Endothelial cell of umbilical vein (primary cell): ENCODE data around the gene GATA6. TPM values are rescaled to one million over a fixed set of nuclear protein-coding genes. Genes with fewer than 3 reads are reported as not detected.

Experiments
- BruUV-seq: library from RNA; stranded (reverse); fragments of 400-500 nt; replicated peaks from 2 replicates; lab custom pipeline; 2021; lab: Mats Ljungman, UMichigan
- CTCF ChIA-PET: fragments of 300-600, 350-600 bp; sonication (Branson Sonifier 250); formaldehyde crosslinking; loops from one replicate; lab custom pipeline; 2021; ENCODE audit warnings: antibody characterized with exemption, inconsistent platforms; lab: Charles Lee
- POLR2A ChIA-PET: fragments of 300-600, 350-600 bp; sonication (Branson Sonifier 250); formaldehyde crosslinking; loops from one replicate; lab custom pipeline; 2021; ENCODE audit warnings: antibody characterized with exemption, inconsistent platforms; lab: Charles Lee
- DNase-seq: peaks from one replicate; pipeline ENCODE4 v3.0.0-alpha.2; 2011; ENCODE audit warnings: low read depth, low spot score
- FAIRE-seq: peaks from 2 replicates; lab custom pipeline; 2011; peaks lifted over from hg19 to GRCh38; lab: Jason Lieb, UNC
- H2AFZ ChIP-seq: 2 replicates; pipeline ENCODE4 v1.6.0; 2012; ENCODE audit warnings: low read depth, low read length, control low read depth, inconsistent platforms
- H3K27ac ChIP-seq: 2 replicates; pipeline ENCODE4 v1.5.1; 2011; ENCODE audit warnings: low read depth, mild to moderate bottlenecking, control low read depth, low read length, moderate library complexity; ENCODE audit not compliant: insufficient read depth
- H3K27me3 ChIP-seq, 2 experiments: 2 replicates each; pipeline versions ENCODE4 v1.6.0 to v1.6.1; 2011; ENCODE audit warnings: low read length in 2 of 2, mixed read lengths in 1 of 2; ENCODE audit not compliant: control insufficient read depth in 2 of 2, insufficient read depth in 2 of 2
- H3K36me3 ChIP-seq, 2 experiments: 2 replicates in 1 of 2; 3 replicates in 1 of 2; pipeline ENCODE4 v1.5.1; 2011; ENCODE audit warnings: low read length in 2 of 2, mild to moderate bottlenecking in 1 of 2, moderate library complexity in 1 of 2; ENCODE audit not compliant: control insufficient read depth in 2 of 2, insufficient read depth in 2 of 2; ENCODE audit errors: extremely low read depth in 1 of 2
- H3K4me1 ChIP-seq: 3 replicates; pipeline ENCODE4 v1.5.1; 2011; ENCODE audit warnings: mild to moderate bottlenecking, low read length; ENCODE audit not compliant: control insufficient read depth, insufficient read depth; ENCODE audit errors: extremely low read depth
- H3K4me2 ChIP-seq: 2 replicates; pipeline ENCODE4 v1.6.1; 2011; ENCODE audit warnings: low read length, control low read depth, mixed read lengths; ENCODE audit not compliant: insufficient read depth
- H3K4me3 ChIP-seq, 3 experiments: fragments of 200-600 bp in 1 of 3; sonication (generic), shearing (Covaris generic) in 1 of 3; replicated peaks in 1 of 3; 2 replicates each; pipeline ENCODE4 v1.5.1; 2011 to 2016; ENCODE audit warnings: control low read depth in 3 of 3, low read length in 3 of 3, mild to moderate bottlenecking in 2 of 3, inconsistent platforms in 1 of 3, low read depth in 1 of 3, moderate library complexity in 1 of 3; ENCODE audit not compliant: insufficient read depth in 1 of 3
- H3K79me2 ChIP-seq: 2 replicates; pipeline ENCODE4 v1.6.0; 2012; ENCODE audit warnings: low read length, inconsistent platforms; ENCODE audit not compliant: control insufficient read depth, insufficient read depth
- H3K9ac ChIP-seq: replicated peaks from 2 replicates; pipeline ENCODE3; 2011; ENCODE audit warnings: low read length, control low read depth; ENCODE audit not compliant: insufficient read depth; ENCODE audit errors: extremely low read depth
- H3K9me1 ChIP-seq: replicated peaks from 3 replicates; pipeline ENCODE4 v1.6.0; 2011; ENCODE audit warnings: mild to moderate bottlenecking, low read length; ENCODE audit not compliant: control insufficient read depth, insufficient read depth; ENCODE audit errors: extremely low read depth
- H3K9me3 ChIP-seq: replicated peaks from 2 replicates; pipeline ENCODE4 v1.5.1; 2012; ENCODE audit warnings: low read length, inconsistent platforms; ENCODE audit not compliant: control insufficient read depth, insufficient read depth
- H4K20me1 ChIP-seq: replicated peaks from 2 replicates; pipeline ENCODE3; 2011; ENCODE audit warnings: mild to moderate bottlenecking, low read length; ENCODE audit not compliant: control insufficient read depth, insufficient read depth; ENCODE audit errors: extremely low read depth
- CTCF ChIP-seq, 2 donors: IDR thresholded peaks; 1 replicate in 1 of 2; 2 replicates in 1 of 2; pipeline ENCODE4 v1.5.1; 2011; ENCODE audit warnings: low read length in 2 of 2, mild to moderate bottlenecking in 2 of 2, moderate library complexity in 2 of 2, control low read depth in 1 of 2, inconsistent platforms in 1 of 2, low read depth in 1 of 2; ENCODE audit not compliant: insufficient read depth in 1 of 2; ENCODE audit errors: extremely low read depth in 1 of 2
- EZH2 ChIP-seq: IDR thresholded peaks from 2 replicates; pipeline ENCODE4 v1.6.1; 2012; ENCODE audit warnings: borderline replicate concordance, low read depth, mild to moderate bottlenecking, moderate library complexity, low read length, inconsistent platforms; ENCODE audit not compliant: severe bottlenecking
- JUN ChIP-seq: IDR thresholded peaks from 2 replicates; pipeline ENCODE4 v1.6.1; 2011; ENCODE audit warnings: borderline replicate concordance, low read depth; ENCODE audit not compliant: insufficient read length, insufficient read depth
- MAX ChIP-seq: IDR thresholded peaks from 2 replicates; pipeline ENCODE4 v1.6.1; 2011; ENCODE audit not compliant: insufficient read depth, insufficient read length
- MYC ChIP-seq: IDR thresholded peaks from one replicate; pipeline ENCODE4 v1.6.1; 2011; ENCODE audit warnings: mild to moderate bottlenecking, low read depth, low read length
- POLR2A ChIP-seq: IDR thresholded peaks from 2 replicates; pipeline ENCODE4 v1.6.1; 2012; ENCODE audit warnings: low read depth, mild to moderate bottlenecking, control low read depth, low read length
- dilution Hi-C: fragments of 300-500 bp; cut with MboI; formaldehyde crosslinking; loops from one replicate; pipeline ENCODE4 v1.15.0; 2019; ENCODE audit warnings: low sequenced_read_pairs; ENCODE audit not compliant: extremely low pct_ligation_motif_present
- intact Hi-C: fragments of 100-400 bp; cut with micrococcal nuclease; formaldehyde crosslinking; loops from one replicate; pipeline ENCODE4 v1.10.0; 2022
- polyA plus RNA-seq, 4 experiments: library from polyadenylated mRNA; depleted of rRNA in 3 of 4; stranded (reverse) in 3 of 4; unstranded in 1 of 4; fragments of >200 nt; gene quantifications; 2 replicates each; pipeline versions ENCODE4 v1.2.1 to v1.2.3, GENCODE V29; 2011 to 2012; ENCODE audit warnings: missing spikeins in 1 of 4
- total RNA-seq: library from RNA; stranded (reverse); gene quantifications from 2 replicates; pipeline ENCODE4 v1.2.3, GENCODE V29; 2021

Gene GATA6
- total and polyA plus RNA-seq, 2 donors (not counting 3 experiments of a cell fraction or from before 2014, with no cell fraction given) = 4.1 to 14.6 TPM

GRCh38 chr18:22197668-22198067 lies 28.3 kb downstream of the GATA6 start:
- H3K4me1 ChIP-seq = peaks cover 28% of the 10 kb centered on the region
- FAIRE-seq (peak; percentile 38), DNase-seq (peak; percentile 78)
- peaks cover 49% of the 10 kb centered on the region for H3K79me2 ChIP-seq
- H3K4me3 ChIP-seq = no peak overlapping the region
- ChIA-PET CTCF (interaction anchor here (0.9 to 3.2 kb wide), 4 partner anchors 9 to 18 kb away, joined by 3 to 7 read pairs (median 3); no protein-coding TSS in a partner anchor), POLR2A (no interaction called here)
- no peak overlapping the region for H3K4me2 ChIP-seq
- H2AFZ ChIP-seq = no peak overlapping the region
- dilution Hi-C loops = loop anchor here (25.0 kb wide), 1 partner anchor 240 kb away; no protein-coding TSS in a partner anchor
- H3K9me1 ChIP-seq = no peaks in the 10 kb centered on the region
- no peak overlapping the region for H3K9ac ChIP-seq
- H3K27ac ChIP-seq = no peak overlapping the region
- no peaks in the 10 kb centered on the region for H4K20me1 ChIP-seq
- intact Hi-C loops = no loop called here
- no peaks in the 10 kb centered on the region for H3K27me3 ChIP-seq
- H3K36me3 ChIP-seq = peaks cover 2 to 13% of the 10 kb centered on the region in 2 experiments
- no peak for TF ChIP-seq MAX
- no peak for TF ChIP-seq MYC
- no peaks in the 10 kb centered on the region for H3K9me3 ChIP-seq
- no TSS peak for BruUV-seq

GRCh38 chr18:22198163-22198562 lies 28.8 kb downstream of the GATA6 start:
- no peak for FAIRE-seq
- H3K79me2 ChIP-seq = peaks cover 44% of the 10 kb centered on the region
- H3K27ac ChIP-seq = no peak overlapping the region
- H3K36me3 ChIP-seq = peaks cover 2 to 13% of the 10 kb centered on the region in 2 experiments
- no peak overlapping the region for H3K9ac ChIP-seq
- no peak overlapping the region for H3K4me2 ChIP-seq
- no peaks in the 10 kb centered on the region for H4K20me1 ChIP-seq
- no peak overlapping the region for H3K4me3 ChIP-seq
- intact Hi-C loops = no loop called here
- POLR2A ChIA-PET = no interaction called here
- dilution Hi-C loops = loop anchor here (25.0 kb wide), 1 partner anchor 239 kb away; no protein-coding TSS in a partner anchor
- H3K9me3 ChIP-seq = no peaks in the 10 kb centered on the region
- H3K9me1 ChIP-seq = no peaks in the 10 kb centered on the region
- CTCF ChIA-PET = interaction anchor here (1.0 to 1.2 kb wide), 2 partner anchors 17 to 19 kb away, joined by 3 read pairs; no protein-coding TSS in a partner anchor
- H2AFZ ChIP-seq = no peak overlapping the region
- no TSS peak for BruUV-seq
- no peaks in the 10 kb centered on the region for H3K27me3 ChIP-seq
- DNase-seq = no peak
- TF ChIP-seq POLR2A (no peak), EZH2 (no peak), JUN (no peak), MYC (no peak), CTCF (IDR thresholded peaks at IDR 0.05; ENCODE audit: extremely low read depth in 1 of 2, insufficient read depth in 1 of 2, low read depth in 1 of 2, low read length in 2 of 2) (no peak)
- peaks cover 23% of the 10 kb centered on the region for H3K4me1 ChIP-seq
